IPS DF 4.7 (cell line): ENCODE measurements around the gene CTNS.

Experiments
- DNase-seq: peaks from one replicate; pipeline ENCODE4 v3.0.0-alpha.2; 2013; ENCODE audit warnings: low spot score; ENCODE audit errors: extremely low read depth

CTNS gene

DNA sequence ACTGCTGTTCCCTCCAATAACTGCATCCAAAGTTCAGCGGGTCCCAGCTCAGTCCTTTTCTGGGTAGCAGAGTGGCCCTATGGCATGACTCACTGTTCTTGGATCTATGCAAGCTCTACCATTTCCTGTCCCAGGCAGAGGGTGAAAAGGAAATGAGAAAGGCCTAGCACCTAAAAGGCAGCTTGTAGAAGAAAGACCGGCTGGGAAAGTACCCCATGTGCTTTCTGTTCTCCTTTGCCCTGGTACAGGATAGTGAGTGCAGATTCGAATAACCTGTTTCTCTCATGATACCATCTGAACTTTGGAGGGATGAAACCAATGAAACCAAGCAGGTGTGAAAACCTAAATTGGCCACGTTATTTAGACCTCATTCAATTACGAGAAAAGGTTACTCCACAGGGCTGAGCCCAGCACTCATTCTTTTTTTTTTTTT, 74.4 kb downstream of the CTNS start:
- DNase-seq = no peak
